Stimulated activated effector memory CD8-positive, alpha-beta T cell treated with anti-CD3 and anti-CD28 coated beads, Interleukin-12 subunit alpha, Interleukin-12 subunit beta, amount 100 ng/mL, for 72 hours (primary cell): ENCODE results near the gene PKDCC.
A peak's percentile ranks its signal among the peaks of the same experiment; 100 is the strongest.

Experiments used
- ATAC-seq: fragments of 150-1000 bp; cut with Tn5 transposase; 2 replicates; pipeline ENCODE4 v1.10.0; 2021
- DNase-seq, 2 donors: peaks; one replicate each; pipeline ENCODE4 v3.0.0; 2021 to 2022; ENCODE audit warnings: low spot score in 2 of 2
- H3K27ac Mint-ChIP-seq: one replicate; pipeline ENCODE4 v1.8.0; 2022; ENCODE audit warnings: mild to moderate bottlenecking, mixed read lengths
- H3K36me3 Mint-ChIP-seq: one replicate; pipeline ENCODE4 v1.8.0; 2022; ENCODE audit warnings: mild to moderate bottlenecking, mixed read lengths
- H3K4me1 Mint-ChIP-seq: one replicate; pipeline ENCODE4 v1.8.0; 2022; ENCODE audit warnings: mixed read lengths
- H3K4me3 Mint-ChIP-seq: one replicate; pipeline ENCODE4 v1.8.0; 2022; ENCODE audit warnings: mild to moderate bottlenecking, mixed read lengths
- H3K9me3 Mint-ChIP-seq: one replicate; pipeline ENCODE4 v1.8.0; 2022; ENCODE audit warnings: mixed read lengths

Gene PKDCC

GRCh38 chr2:42098571-42099437, 51.0 kb downstream of the PKDCC start:
- DNase-seq = no peak
- no peak overlapping the region for H3K4me3 Mint-ChIP-seq
- H3K27ac Mint-ChIP-seq = peak overlapping the region; percentile 76
- H3K36me3 Mint-ChIP-seq = peaks cover 21% of the 10 kb centered on the region
- peaks cover 58% of the 10 kb centered on the region for H3K4me1 Mint-ChIP-seq
- ATAC-seq = no peak
- H3K9me3 Mint-ChIP-seq = peaks cover 7% of the 10 kb centered on the region

GRCh38 chr2:42099438-42100173, 51.8 kb downstream of the PKDCC start:
- no peak for DNase-seq

GRCh38 chr2:42100683-42101205, 52.9 kb downstream of the PKDCC start:
- ATAC-seq (no peak), DNase-seq (no peak)
- peaks cover 7% of the 10 kb centered on the region for H3K9me3 Mint-ChIP-seq
- peak overlapping the region; percentile 31 for H3K4me3 Mint-ChIP-seq
- H3K27ac Mint-ChIP-seq = peak overlapping the region; percentile 47
- H3K4me1 Mint-ChIP-seq = peaks cover 63% of the 10 kb centered on the region
- H3K36me3 Mint-ChIP-seq = peaks cover 21% of the 10 kb centered on the region

More at GRCh38 chr2:42099438-42100173, 51.8 kb downstream of the PKDCC start:
- ATAC-seq = no peak
- peaks cover 21% of the 10 kb centered on the region for H3K36me3 Mint-ChIP-seq
- H3K4me1 Mint-ChIP-seq = peaks cover 63% of the 10 kb centered on the region
- peak overlapping the region; percentile 31 for H3K4me3 Mint-ChIP-seq
- H3K27ac Mint-ChIP-seq = peak overlapping the region; percentile 76
- H3K9me3 Mint-ChIP-seq = peaks cover 7% of the 10 kb centered on the region

- peak; percentile 40 to 81 for DNase-seq
- Mint-ChIP-seq H3K27ac (peak overlapping the region; percentile 97), H3K36me3 (peaks cover 21% of the 10 kb centered on the region), H3K4me1 (peaks cover 63% of the 10 kb centered on the region), H3K9me3 (peaks cover 7% of the 10 kb centered on the region), H3K4me3 (peak overlapping the region; percentile 80)
- ATAC-seq = peak; percentile 25
Measured at GRCh38 chr2:42101206-42102023, 53.6 kb downstream of the PKDCC start.

GRCh38 chr2:42102024-42102590, 54.3 kb downstream of the PKDCC start:
- ATAC-seq (peak; percentile 79), DNase-seq (peak; percentile 73 to 97)
- Mint-ChIP-seq H3K27ac (peak overlapping the region; percentile 97), H3K36me3 (peaks cover 21% of the 10 kb centered on the region), H3K4me1 (peaks cover 63% of the 10 kb centered on the region), H3K9me3 (peaks cover 7% of the 10 kb centered on the region), H3K4me3 (peak overlapping the region; percentile 80)

GRCh38 chr2:42102591-42103450, 55.0 kb downstream of the PKDCC start:
- peaks cover 21% of the 10 kb centered on the region for H3K36me3 Mint-ChIP-seq
- peak overlapping the region; percentile 80 for H3K4me3 Mint-ChIP-seq
- DNase-seq (peak; percentile 28 to 76), ATAC-seq (peak; percentile 24)
- H3K4me1 Mint-ChIP-seq = peaks cover 56% of the 10 kb centered on the region
- H3K9me3 Mint-ChIP-seq = peaks cover 7% of the 10 kb centered on the region
- peak overlapping the region; percentile 97 for H3K27ac Mint-ChIP-seq

- H3K4me3 Mint-ChIP-seq = peak overlapping the region; percentile 11
- H3K4me1 Mint-ChIP-seq = peaks cover 48% of the 10 kb centered on the region
- no peak for ATAC-seq
Measured at GRCh38 chr2:42103829-42104228, 56.0 kb downstream of the PKDCC start.

GRCh38 chr2:42104621-42105020, 56.8 kb downstream of the PKDCC start:
- peaks cover 40% of the 10 kb centered on the region for H3K4me1 Mint-ChIP-seq
- H3K4me3 Mint-ChIP-seq = no peak overlapping the region
- ATAC-seq = no peak

More at GRCh38 chr2:42103829-42104228, 56.0 kb downstream of the PKDCC start:
- Mint-ChIP-seq H3K27ac (no peak overlapping the region), H3K9me3 (peaks cover 7% of the 10 kb centered on the region), H3K36me3 (peaks cover 21% of the 10 kb centered on the region)
- DNase-seq = no peak

GRCh38 chr2:42105330-42106256, 57.8 kb downstream of the PKDCC start:
- DNase-seq = peak; percentile 40 to 82
- H3K4me3 Mint-ChIP-seq = no peak overlapping the region
- H3K4me1 Mint-ChIP-seq = peaks cover 30% of the 10 kb centered on the region
- H3K27ac Mint-ChIP-seq = no peak overlapping the region
- H3K36me3 Mint-ChIP-seq = peaks cover 18% of the 10 kb centered on the region
- peak; percentile 75 for ATAC-seq
- H3K9me3 Mint-ChIP-seq = no peaks in the 10 kb centered on the region

More at GRCh38 chr2:42104621-42105020, 56.8 kb downstream of the PKDCC start:
- H3K27ac Mint-ChIP-seq = no peak overlapping the region
- H3K36me3 Mint-ChIP-seq = peaks cover 21% of the 10 kb centered on the region
- no peak for DNase-seq
- H3K9me3 Mint-ChIP-seq = peaks cover 6% of the 10 kb centered on the region

GRCh38 chr2:42106257-42106816, 58.5 kb downstream of the PKDCC start:
- Mint-ChIP-seq H3K9me3 (no peaks in the 10 kb centered on the region), H3K36me3 (peaks cover 15% of the 10 kb centered on the region), H3K27ac (no peak overlapping the region), H3K4me3 (no peak overlapping the region), H3K4me1 (peaks cover 27% of the 10 kb centered on the region)
- no peak for DNase-seq
- no peak for ATAC-seq

GRCh38 chr2:42107249-42108042, 59.6 kb downstream of the PKDCC start:
- Mint-ChIP-seq H3K27ac (no peak overlapping the region), H3K4me1 (peaks cover 24% of the 10 kb centered on the region), H3K36me3 (peaks cover 6% of the 10 kb centered on the region), H3K4me3 (no peak overlapping the region), H3K9me3 (no peaks in the 10 kb centered on the region)
- ATAC-seq (no peak), DNase-seq (no peak)
